Neutrophil (primary cell): Measurements from ENCODE around the gene CDKN3.

ENCODE experiments used
- H3K27ac ChIP-seq: fragments of 200-600 bp; sonication (generic); 2 replicates; pipeline ENCODE4 v1.5.1; 2016; ENCODE audit warnings: mild to moderate bottlenecking, moderate library complexity
- H3K27me3 ChIP-seq: fragments of 200-600 bp; sonication (generic); 2 replicates; pipeline ENCODE4 v1.6.0; 2016; ENCODE audit warnings: mild to moderate bottlenecking
- H3K36me3 ChIP-seq: fragments of 200-600 bp; sonication (generic); 2 replicates; pipeline ENCODE4 v1.5.1; 2017
- H3K4me1 ChIP-seq, 2 experiments: fragments of 200-600 bp in 1 of 2; sonication (generic) in 1 of 2; 1 replicate in 1 of 2; 2 replicates in 1 of 2; pipeline versions ENCODE4 v1.5.1 to v1.6.1; 2013 to 2016; ENCODE audit warnings: low read depth in 1 of 2, low read length in 1 of 2, mild to moderate bottlenecking in 1 of 2, moderate library complexity in 1 of 2; ENCODE audit not compliant: control insufficient read depth in 1 of 2, insufficient read depth in 1 of 2
- H3K4me3 ChIP-seq, 2 experiments: fragments of 200-600 bp in 1 of 2; sonication (generic) in 1 of 2; 1 replicate in 1 of 2; 2 replicates in 1 of 2; pipeline ENCODE4 v1.5.1; 2013 to 2016; ENCODE audit warnings: low read depth in 1 of 2, low read length in 1 of 2, mild to moderate bottlenecking in 1 of 2, moderate library complexity in 1 of 2
- H3K9me3 ChIP-seq: fragments of 200-600 bp; sonication (generic); 2 replicates; pipeline ENCODE4 v1.5.1; 2016
- CTCF ChIP-seq: fragments of 200-600 bp; sonication (generic); IDR thresholded peaks from 2 replicates; pipeline ENCODE4 v1.5.1; 2016; ENCODE audit warnings: antibody characterized with exemption

Gene CDKN3

GRCh38 chr14:54465654-54466053, 68.8 kb downstream of the CDKN3 start:
- Histone ChIP-seq H3K4me1 (peaks cover 8 to 9% of the 10 kb centered on the region in 2 experiments), H3K9me3 (no peaks in the 10 kb centered on the region), H3K36me3 (peaks cover 3% of the 10 kb centered on the region), H3K27ac (no peak overlapping the region), H3K27me3 (no peaks in the 10 kb centered on the region), H3K4me3 (no peak overlapping the region)
- TF ChIP-seq CTCF, result no peak

GRCh38 chr14:54467280-54467679, 70.5 kb downstream of the CDKN3 start:
- H3K27me3 ChIP-seq, result no peaks in the 10 kb centered on the region
- peaks cover 8 to 9% of the 10 kb centered on the region in 2 experiments for H3K4me1 ChIP-seq
- no peak overlapping the region for H3K27ac ChIP-seq
- peaks cover 18% of the 10 kb centered on the region for H3K36me3 ChIP-seq
- no peak overlapping the region for H3K4me3 ChIP-seq
- H3K9me3 ChIP-seq, result no peaks in the 10 kb centered on the region
- TF ChIP-seq CTCF, result no peak
